Karpas-422 (cell line): Measurements from ENCODE around the gene DUSP15. TPM values are rescaled to one million over a fixed set of nuclear protein-coding genes. Genes with fewer than 3 reads are reported as not detected.

Experiments
- DNase-seq: peaks from one replicate; pipeline ENCODE4 v3.0.0-alpha.2; 2015
- H2AFZ ChIP-seq: fragments of 200-600 bp; sonication (generic); 2 replicates; pipeline ENCODE4 v1.6.1; 2014; ENCODE audit warnings: antibody characterized with exemption, low read length, mixed read lengths
- H3K27ac ChIP-seq: fragments of 200-600 bp; sonication (generic); 2 replicates; pipeline ENCODE4 v1.5.1; 2014; ENCODE audit warnings: mild to moderate bottlenecking, low read length, moderate library complexity
- H3K27me3 ChIP-seq: fragments of 200-600 bp; sonication (generic); 2 replicates; pipeline ENCODE4 v1.6.1; 2014; ENCODE audit warnings: low read length, mixed read lengths
- H3K36me3 ChIP-seq: fragments of 200-600 bp; sonication (generic); 2 replicates; pipeline ENCODE4 v1.6.1; 2014; ENCODE audit warnings: low read length, mixed read lengths; ENCODE audit not compliant: insufficient read depth
- H3K4me1 ChIP-seq: fragments of 200-600 bp; sonication (generic); 2 replicates; pipeline ENCODE4 v1.6.1; 2014; ENCODE audit warnings: mild to moderate bottlenecking, low read length, mixed read lengths
- H3K4me2 ChIP-seq: fragments of 200-600 bp; sonication (generic); 2 replicates; pipeline ENCODE4 v1.6.1; 2014; ENCODE audit warnings: low read length, low read depth, mild to moderate bottlenecking; ENCODE audit not compliant: poor library complexity, severe bottlenecking
- H3K4me3 ChIP-seq: fragments of 200-600 bp; sonication (generic); 2 replicates; pipeline ENCODE4 v1.5.1; 2014; ENCODE audit warnings: mild to moderate bottlenecking, antibody characterized with exemption, low read length, mixed read lengths
- H3K79me2 ChIP-seq: fragments of 200-600 bp; sonication (generic); 2 replicates; pipeline ENCODE4 v1.6.1; 2014; ENCODE audit warnings: mild to moderate bottlenecking, low read length, mixed read lengths
- H3K9ac ChIP-seq: fragments of 200-600 bp; sonication (generic); 2 replicates; pipeline ENCODE4 v1.6.0; 2014; ENCODE audit warnings: low read length
- H3K9me2 ChIP-seq: fragments of 200-600 bp; sonication (generic), shearing (Covaris generic); replicated peaks from 2 replicates; pipeline ENCODE4 v1.6.0; 2014; ENCODE audit warnings: mild to moderate bottlenecking, low read length, moderate library complexity; ENCODE audit not compliant: insufficient read depth
- H3K9me3 ChIP-seq: fragments of 300-700, 200-600 bp; sonication (generic); 2 replicates; pipeline ENCODE4 v1.6.1; 2014; ENCODE audit warnings: low read length, mixed read lengths
- H4K20me1 ChIP-seq: fragments of 200-600 bp; sonication (generic); 2 replicates; pipeline ENCODE4 v1.6.1; 2014; ENCODE audit warnings: mild to moderate bottlenecking, antibody characterized with exemption, low read length, low read depth; ENCODE audit not compliant: insufficient read depth
- total RNA-seq: library from RNA; depleted of rRNA; stranded (reverse); fragments of >200 nt; shearing (Covaris generic); gene quantifications from 2 replicates; pipeline ENCODE4 v1.2.3, GENCODE V29; 2014; ENCODE audit warnings: low replicate concordance

DUSP15 gene
- total RNA-seq, 1 experiment from 2014 or later: not detected

GRCh38 chr20:31903627-31904386 lies 33.5 kb upstream of the DUSP15 start:
- H3K27me3 ChIP-seq: no peaks in the 10 kb centered on the region
- no peak overlapping the region for H3K4me3 ChIP-seq
- no peak for DNase-seq
- no peak overlapping the region for H3K9ac ChIP-seq
- H2AFZ ChIP-seq: no peak overlapping the region
- H3K27ac ChIP-seq: no peak overlapping the region
- no peaks in the 10 kb centered on the region for H4K20me1 ChIP-seq
- H3K36me3 ChIP-seq: no peaks in the 10 kb centered on the region
- H3K4me1 ChIP-seq: peaks cover 12% of the 10 kb centered on the region
- no peak overlapping the region for H3K4me2 ChIP-seq
- H3K9me2 ChIP-seq: no peaks in the 10 kb centered on the region
- no peaks in the 10 kb centered on the region for H3K79me2 ChIP-seq
- no peaks in the 10 kb centered on the region for H3K9me3 ChIP-seq

GRCh38 chr20:31901615-31902014 lies 31.3 kb upstream of the DUSP15 start:
- H3K27me3 ChIP-seq: no peaks in the 10 kb centered on the region
- no peaks in the 10 kb centered on the region for H3K36me3 ChIP-seq
- no peaks in the 10 kb centered on the region for H4K20me1 ChIP-seq
- no peak overlapping the region for H3K4me2 ChIP-seq
- H3K4me3 ChIP-seq: no peak overlapping the region
- H3K27ac ChIP-seq: no peak overlapping the region
- no peak overlapping the region for H2AFZ ChIP-seq
- H3K9ac ChIP-seq: no peak overlapping the region
- peaks cover 12% of the 10 kb centered on the region for H3K4me1 ChIP-seq
- H3K9me2 ChIP-seq: no peaks in the 10 kb centered on the region
- no peak for DNase-seq
- H3K79me2 ChIP-seq: no peaks in the 10 kb centered on the region
- H3K9me3 ChIP-seq: no peaks in the 10 kb centered on the region

DNA sequence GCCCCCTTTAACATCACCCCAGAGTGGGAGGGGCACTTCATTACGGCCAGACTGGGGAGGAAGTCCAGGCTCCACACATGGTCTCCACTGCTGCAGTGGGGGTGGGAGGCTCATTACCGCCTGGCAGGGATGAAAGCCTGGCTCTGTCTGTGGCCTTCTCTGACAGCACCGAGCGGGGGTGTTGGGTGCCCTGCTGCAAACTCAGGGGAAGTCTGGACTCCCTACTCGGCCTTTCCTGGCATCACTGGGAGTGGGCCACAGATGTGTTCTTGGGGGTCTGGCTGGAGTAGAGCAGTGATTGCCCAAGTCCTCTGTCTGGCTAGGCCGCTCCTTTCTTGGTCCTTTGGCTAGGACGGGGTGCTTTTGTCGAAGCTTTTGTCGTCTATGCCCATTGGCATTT lies 27.2 kb upstream of the DUSP15 start:
- no peak overlapping the region for H2AFZ ChIP-seq
- H3K9me3 ChIP-seq: no peaks in the 10 kb centered on the region
- no peak for DNase-seq
- H3K27me3 ChIP-seq: no peaks in the 10 kb centered on the region
- no peak overlapping the region for H3K4me2 ChIP-seq
- no peaks in the 10 kb centered on the region for H4K20me1 ChIP-seq
- no peaks in the 10 kb centered on the region for H3K36me3 ChIP-seq
- peaks cover 7% of the 10 kb centered on the region for H3K4me1 ChIP-seq
- H3K4me3 ChIP-seq: no peak overlapping the region
- no peaks in the 10 kb centered on the region for H3K9me2 ChIP-seq
- H3K27ac ChIP-seq: no peak overlapping the region
- H3K79me2 ChIP-seq: no peaks in the 10 kb centered on the region
- no peak overlapping the region for H3K9ac ChIP-seq

DNA sequence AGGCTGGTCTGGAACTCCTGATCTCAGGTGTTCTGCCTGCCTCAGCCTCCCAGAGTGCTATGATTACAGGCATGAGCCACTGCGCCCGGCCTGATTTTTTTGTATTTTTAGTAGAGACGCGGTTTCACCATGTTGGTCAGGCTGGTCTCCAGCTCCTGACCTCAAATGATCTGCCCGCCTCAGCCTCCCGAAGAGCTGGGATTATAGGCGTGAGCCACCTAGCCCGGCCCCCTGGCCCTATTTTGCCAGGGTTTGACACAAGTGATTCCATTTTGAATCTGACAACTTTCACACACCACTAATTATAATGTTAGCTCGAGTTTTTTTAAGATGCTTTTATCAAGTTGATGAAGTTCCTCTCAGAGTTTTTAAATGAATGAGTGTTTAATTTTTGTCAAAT lies 25.7 kb upstream of the DUSP15 start:
- H3K27me3 ChIP-seq: no peaks in the 10 kb centered on the region
- no peak overlapping the region for H3K9ac ChIP-seq
- H3K4me2 ChIP-seq: no peak overlapping the region
- no peak overlapping the region for H3K4me3 ChIP-seq
- no peaks in the 10 kb centered on the region for H3K79me2 ChIP-seq
- DNase-seq: no peak
- no peak overlapping the region for H2AFZ ChIP-seq
- no peak overlapping the region for H3K27ac ChIP-seq
- H3K9me3 ChIP-seq: no peaks in the 10 kb centered on the region
- no peaks in the 10 kb centered on the region for H3K36me3 ChIP-seq
- H4K20me1 ChIP-seq: no peaks in the 10 kb centered on the region
- peaks cover 7% of the 10 kb centered on the region for H3K4me1 ChIP-seq
- no peaks in the 10 kb centered on the region for H3K9me2 ChIP-seq

- Histone ChIP-seq H3K36me3 (no peaks in the 10 kb centered on the region), H2AFZ (peak overlapping the region; percentile 51), H3K4me3 (no peak overlapping the region), H3K4me1 (peaks cover 7% of the 10 kb centered on the region), H3K27me3 (no peaks in the 10 kb centered on the region), H3K27ac (no peak overlapping the region), H3K9me2 (no peaks in the 10 kb centered on the region), H4K20me1 (no peaks in the 10 kb centered on the region), H3K9me3 (no peaks in the 10 kb centered on the region), H3K79me2 (no peaks in the 10 kb centered on the region), H3K4me2 (no peak overlapping the region), H3K9ac (peak overlapping the region; percentile 34)
- peak; percentile 91 for DNase-seq
Observed at GRCh38 chr20:31894980-31895675, 24.8 kb upstream of the DUSP15 start.

DNA sequence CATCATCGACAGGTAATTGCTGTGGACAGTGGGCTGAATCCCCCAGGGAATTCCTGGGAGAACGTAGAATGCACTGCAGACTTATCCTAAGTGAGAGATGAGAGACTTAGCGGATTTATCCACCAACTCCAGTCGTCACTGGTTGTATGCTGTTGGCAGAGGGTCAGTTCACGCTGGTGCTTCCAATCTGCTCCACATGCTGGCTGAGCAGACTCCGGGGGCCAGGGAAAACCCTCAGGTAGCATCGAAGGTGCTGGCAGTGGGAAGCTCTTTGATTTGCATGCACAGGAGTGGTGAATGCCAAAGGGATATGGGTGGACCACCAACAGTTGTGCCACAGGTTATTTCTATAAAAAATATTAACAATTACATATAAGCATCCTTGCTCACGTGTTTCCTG lies 20.3 kb upstream of the DUSP15 start:
- no peak overlapping the region for H3K4me3 ChIP-seq
- H3K36me3 ChIP-seq: no peaks in the 10 kb centered on the region
- no peaks in the 10 kb centered on the region for H3K9me2 ChIP-seq
- no peak overlapping the region for H3K4me2 ChIP-seq
- peaks cover 7% of the 10 kb centered on the region for H3K4me1 ChIP-seq
- H4K20me1 ChIP-seq: no peaks in the 10 kb centered on the region
- DNase-seq: no peak
- H2AFZ ChIP-seq: no peak overlapping the region
- no peak overlapping the region for H3K27ac ChIP-seq
- no peaks in the 10 kb centered on the region for H3K79me2 ChIP-seq
- H3K9me3 ChIP-seq: no peaks in the 10 kb centered on the region
- no peak overlapping the region for H3K9ac ChIP-seq
- no peaks in the 10 kb centered on the region for H3K27me3 ChIP-seq

DNA sequence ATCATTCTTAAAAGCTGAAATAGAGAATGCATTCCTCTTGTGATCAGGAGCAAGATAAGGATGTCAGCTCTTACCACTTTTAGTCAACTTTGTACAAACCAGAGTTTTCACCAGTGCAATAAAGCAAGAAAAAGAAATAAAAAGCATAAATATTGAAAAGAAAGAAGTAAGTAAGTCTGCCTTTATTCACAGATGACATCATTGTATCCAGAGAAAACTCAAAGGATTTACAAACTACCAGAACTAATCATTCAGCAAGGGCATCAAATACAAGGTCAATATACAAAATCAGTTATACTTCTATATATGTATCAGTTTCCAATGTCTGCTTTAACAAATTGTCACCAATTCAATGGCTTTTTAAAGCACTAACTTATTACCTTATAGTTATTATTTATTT lies 13.5 kb upstream of the DUSP15 start:
- no peaks in the 10 kb centered on the region for H4K20me1 ChIP-seq
- no peak overlapping the region for H3K27ac ChIP-seq
- no peak overlapping the region for H3K4me3 ChIP-seq
- H3K79me2 ChIP-seq: no peaks in the 10 kb centered on the region
- no peaks in the 10 kb centered on the region for H3K9me3 ChIP-seq
- no peak overlapping the region for H3K9ac ChIP-seq
- no peak overlapping the region for H2AFZ ChIP-seq
- no peaks in the 10 kb centered on the region for H3K27me3 ChIP-seq
- H3K36me3 ChIP-seq: no peaks in the 10 kb centered on the region
- DNase-seq: no peak
- H3K4me2 ChIP-seq: no peak overlapping the region
- H3K9me2 ChIP-seq: no peaks in the 10 kb centered on the region
- peaks cover 5% of the 10 kb centered on the region for H3K4me1 ChIP-seq

DNA sequence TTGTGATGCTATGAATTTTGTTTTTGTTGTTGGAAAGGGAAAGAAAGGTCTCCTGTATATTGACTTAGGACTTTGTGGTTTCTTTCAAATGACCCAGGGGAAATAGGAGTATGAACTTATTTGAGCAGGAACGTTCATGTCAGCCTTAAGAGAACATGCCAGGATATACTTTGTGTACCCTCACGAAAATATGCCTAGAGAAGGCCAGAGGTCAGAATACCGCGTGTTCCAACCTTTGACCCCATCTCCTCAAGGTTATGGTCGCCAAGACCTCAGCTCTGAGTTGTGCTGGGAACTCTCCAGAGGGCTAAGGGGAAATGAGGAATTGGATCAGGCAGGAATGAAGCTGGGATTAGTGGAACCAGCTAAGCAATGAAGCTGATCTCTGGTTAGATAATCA lies 11.6 kb upstream of the DUSP15 start:
- no peak overlapping the region for H3K27ac ChIP-seq
- no peak for DNase-seq
- peaks cover 5% of the 10 kb centered on the region for H3K4me1 ChIP-seq
- H3K4me2 ChIP-seq: no peak overlapping the region
- H2AFZ ChIP-seq: no peak overlapping the region
- no peaks in the 10 kb centered on the region for H3K36me3 ChIP-seq
- no peaks in the 10 kb centered on the region for H4K20me1 ChIP-seq
- no peaks in the 10 kb centered on the region for H3K9me2 ChIP-seq
- H3K4me3 ChIP-seq: no peak overlapping the region
- no peaks in the 10 kb centered on the region for H3K79me2 ChIP-seq
- H3K9ac ChIP-seq: no peak overlapping the region
- no peaks in the 10 kb centered on the region for H3K9me3 ChIP-seq
- H3K27me3 ChIP-seq: no peaks in the 10 kb centered on the region
